Activated CD4-positive, alpha-beta T cell treated with anti-CD3 and anti-CD28 coated beads, Interleukin-2, amount 10 ng/mL, durations not matched to agents 24 days and 14 days (primary cell): ENCODE measurements around the gene GAPVD1. TPM values are rescaled to one million over a fixed set of nuclear protein-coding genes. Genes with fewer than 3 reads are reported as not detected.

Source experiments
- DNase-seq: peaks from one replicate; pipeline ENCODE4 v3.0.0; 2022
- H3K27ac Mint-ChIP-seq: one replicate; pipeline ENCODE4 v1.8.0; 2022; ENCODE audit warnings: mild to moderate bottlenecking, mixed read lengths
- H3K27me3 Mint-ChIP-seq: one replicate; pipeline ENCODE4 v1.8.0; 2022; ENCODE audit warnings: mixed read lengths
- H3K36me3 Mint-ChIP-seq: one replicate; pipeline ENCODE4 v1.8.0; 2022; ENCODE audit warnings: low read depth, mild to moderate bottlenecking, mixed read lengths
- H3K4me1 Mint-ChIP-seq: one replicate; pipeline ENCODE4 v1.8.0; 2021; ENCODE audit warnings: mixed read lengths
- H3K4me3 Mint-ChIP-seq: one replicate; pipeline ENCODE4 v1.8.0; 2022; ENCODE audit warnings: mild to moderate bottlenecking, moderate library complexity, mixed read lengths
- H3K9me3 Mint-ChIP-seq: one replicate; pipeline ENCODE4 v1.8.0; 2021; ENCODE audit warnings: mixed read lengths
- intact Hi-C: fragments of 100-400 bp; cut with micrococcal nuclease; formaldehyde crosslinking; loops from one replicate; pipeline ENCODE4 v1.15.1; 2023
- total RNA-seq: library from RNA; stranded (reverse); gene quantifications from 2 replicates; pipeline ENCODE4 v1.2.3, GENCODE V29; 2022

GAPVD1 gene
- total RNA-seq, 1 donor from 2014 or later, result 50.3 TPM

DNA sequence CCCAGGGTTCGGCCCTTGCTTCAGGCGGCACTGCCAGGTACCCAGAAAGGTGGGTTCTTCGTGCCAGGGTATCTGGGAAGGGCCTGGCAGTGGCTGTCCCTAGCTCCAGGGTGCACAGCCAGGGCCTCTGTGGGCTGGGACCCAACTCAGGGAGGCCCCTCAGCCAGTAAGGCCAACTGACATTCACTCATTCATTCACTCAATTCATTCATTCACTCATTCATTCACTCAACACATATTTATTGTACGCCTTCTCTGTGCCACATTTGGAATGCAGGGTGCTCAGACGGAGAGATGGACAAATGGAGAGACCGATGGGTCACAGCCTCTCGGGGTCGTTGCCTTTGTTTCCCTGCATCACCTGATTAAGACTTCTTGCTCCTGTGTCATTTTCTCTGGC, 154.9 kb downstream of the GAPVD1 start:
- no peaks in the 10 kb centered on the region for H3K4me1 Mint-ChIP-seq
- no peak overlapping the region for H3K27ac Mint-ChIP-seq
- no peak for DNase-seq
- H3K4me3 Mint-ChIP-seq, result no peak overlapping the region
- no peaks in the 10 kb centered on the region for H3K36me3 Mint-ChIP-seq
- H3K9me3 Mint-ChIP-seq, result no peaks in the 10 kb centered on the region
- intact Hi-C loops, result no loop called here
- H3K27me3 Mint-ChIP-seq, result no peaks in the 10 kb centered on the region

Other genes with a start within 250 kb of the GAPVD1 start
- 11.0 and 13.4 TPM in 2 replicates for gene SCAI, start 118.3 kb upstream of the GAPVD1 start, total RNA-seq
- 48.1 and 52.5 TPM in 2 replicates for gene PPP6C, start 72.0 kb upstream of the GAPVD1 start, total RNA-seq
- 36.6 and 37.7 TPM in 2 replicates for gene RABEPK, start 61.3 kb upstream of the GAPVD1 start, total RNA-seq
- 260 and 271 TPM in 2 replicates for gene HSPA5, start 20.5 kb upstream of the GAPVD1 start, total RNA-seq